22Rv1 (cell line): ENCODE data around the gene XXYLT1.

Source experiments
- ZFX ChIP-seq: fragments of 450-650 bp; IDR thresholded peaks from 2 replicates; pipeline ENCODE4 v1.6.1; 2017; ENCODE audit warnings: antibody characterized with exemption, borderline replicate concordance
- TF ChIP-seq, protein P1 (sequence below): fragments of 450-650 bp; IDR thresholded peaks from 2 replicates; pipeline ENCODE4 v1.5.1; 2017; ENCODE audit warnings: mild to moderate bottlenecking

DNA sequence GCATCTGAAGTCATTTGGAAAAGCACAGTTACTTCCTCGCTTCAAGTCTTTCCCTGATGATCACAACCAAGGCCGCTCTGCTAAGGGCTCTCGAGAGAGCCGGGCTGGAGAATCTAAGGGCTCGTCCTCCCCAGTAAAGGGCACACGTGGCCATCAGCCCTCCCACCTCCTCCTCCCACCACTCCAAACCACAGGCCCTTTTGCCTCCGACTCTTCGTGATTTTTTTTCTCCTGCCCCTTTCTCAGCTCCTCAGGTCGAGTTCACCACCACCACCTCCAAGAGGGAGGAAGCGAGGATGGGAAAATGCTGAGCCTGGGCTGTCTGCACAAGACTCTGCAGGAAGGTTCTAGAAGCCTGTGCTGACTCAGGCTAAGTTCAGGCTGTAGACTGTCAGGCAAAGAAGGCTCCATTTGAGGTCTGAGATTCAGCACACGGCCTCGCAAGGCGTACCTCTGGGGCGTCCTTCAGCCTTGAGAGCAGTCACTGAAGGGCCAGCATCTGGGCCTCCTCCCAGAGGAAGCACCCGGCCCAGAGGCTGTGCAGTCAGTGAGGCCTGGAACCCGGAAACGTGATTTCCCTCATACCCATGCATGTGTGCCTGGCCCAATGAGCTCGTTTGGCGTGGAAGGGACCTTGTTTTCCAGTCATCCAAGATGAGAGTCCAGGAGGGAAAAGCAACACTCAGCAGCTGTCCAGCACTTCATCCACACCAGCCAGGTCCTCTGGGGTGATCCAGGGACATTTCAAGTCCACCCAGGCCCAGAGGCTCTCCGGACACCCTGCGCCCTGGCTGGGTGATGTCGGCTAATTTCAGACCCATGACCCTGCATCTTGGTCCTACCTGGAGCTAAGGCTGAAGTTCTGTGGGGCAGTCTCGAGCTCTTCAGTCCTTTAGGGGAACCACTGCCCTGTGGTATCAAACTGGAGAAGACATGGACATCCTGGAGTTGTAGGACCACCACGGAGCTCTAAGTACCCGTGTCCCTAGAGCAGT is 196.8 kb downstream of the XXYLT1 start:
- TF ChIP-seq, protein P1, sequence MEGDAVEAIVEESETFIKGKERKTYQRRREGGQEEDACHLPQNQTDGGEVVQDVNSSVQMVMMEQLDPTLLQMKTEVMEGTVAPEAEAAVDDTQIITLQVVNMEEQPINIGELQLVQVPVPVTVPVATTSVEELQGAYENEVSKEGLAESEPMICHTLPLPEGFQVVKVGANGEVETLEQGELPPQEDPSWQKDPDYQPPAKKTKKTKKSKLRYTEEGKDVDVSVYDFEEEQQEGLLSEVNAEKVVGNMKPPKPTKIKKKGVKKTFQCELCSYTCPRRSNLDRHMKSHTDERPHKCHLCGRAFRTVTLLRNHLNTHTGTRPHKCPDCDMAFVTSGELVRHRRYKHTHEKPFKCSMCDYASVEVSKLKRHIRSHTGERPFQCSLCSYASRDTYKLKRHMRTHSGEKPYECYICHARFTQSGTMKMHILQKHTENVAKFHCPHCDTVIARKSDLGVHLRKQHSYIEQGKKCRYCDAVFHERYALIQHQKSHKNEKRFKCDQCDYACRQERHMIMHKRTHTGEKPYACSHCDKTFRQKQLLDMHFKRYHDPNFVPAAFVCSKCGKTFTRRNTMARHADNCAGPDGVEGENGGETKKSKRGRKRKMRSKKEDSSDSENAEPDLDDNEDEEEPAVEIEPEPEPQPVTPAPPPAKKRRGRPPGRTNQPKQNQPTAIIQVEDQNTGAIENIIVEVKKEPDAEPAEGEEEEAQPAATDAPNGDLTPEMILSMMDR, result no peak
- no peak for TF ChIP-seq ZFX
